Left renal pelvis (tissue), 4 donors: ENCODE data around the gene ARAP1. TPM values are rescaled to one million over a fixed set of nuclear protein-coding genes. Genes with fewer than 3 reads are reported as not detected.

Experiments
- DNase-seq, 4 donors: peaks; one replicate each; pipeline ENCODE4 v3.0.0-alpha.2; 2013; ENCODE audit warnings: low read depth in 4 of 4, low spot score in 3 of 4
- polyA plus RNA-seq, 4 donors: library from polyadenylated mRNA; unstranded; fragments of 120-200 nt; gene quantifications; one replicate each; pipeline ENCODE4 v1.2.1, GENCODE V29; 2013; ENCODE audit not compliant: insufficient read length in 4 of 4

ARAP1 gene
- polyA plus RNA-seq, 4 donors = 68.3 to 108 (median 78.7) TPM

GRCh38 chr11:72780296-72781062 lies 28.3 kb upstream of the ARAP1 start:
- no peak for DNase-seq

- DNase-seq = no peak
These were observed 27.4 kb upstream of the ARAP1 start for GRCh38 chr11:72779495-72780128.

- no peak for DNase-seq
These were observed 26.6 kb upstream of the ARAP1 start for GRCh38 chr11:72778535-72779494.

GRCh38 chr11:72777755-72778278 lies 25.6 kb upstream of the ARAP1 start:
- no peak for DNase-seq

- no peak for DNase-seq
These were observed 24.9 kb upstream of the ARAP1 start for GRCh38 chr11:72776844-72777754.

- no peak for DNase-seq
These were observed 24.1 kb upstream of the ARAP1 start for GRCh38 chr11:72776117-72776843.

- no peak for DNase-seq
These were observed 23.3 kb upstream of the ARAP1 start for GRCh38 chr11:72775288-72776110.

- no peak for DNase-seq
These were observed 22.3 kb upstream of the ARAP1 start for GRCh38 chr11:72774499-72774898.

- DNase-seq = no peak
These were observed 21.5 kb upstream of the ARAP1 start for GRCh38 chr11:72773696-72774095.

- no peak for DNase-seq
These were observed 21.1 kb upstream of the ARAP1 start for GRCh38 chr11:72773291-72773690.

- no peak for DNase-seq
These were observed 19.9 kb upstream of the ARAP1 start for GRCh38 chr11:72772059-72772458.

- no peak for DNase-seq
These were observed 19.3 kb upstream of the ARAP1 start for GRCh38 chr11:72771507-72771906.

- no peak for DNase-seq
These were observed 18.6 kb upstream of the ARAP1 start for GRCh38 chr11:72770799-72771198.

- DNase-seq = no peak
These were observed 17.5 kb upstream of the ARAP1 start for GRCh38 chr11:72769680-72770079.

- no peak for DNase-seq
These were observed 16.4 kb upstream of the ARAP1 start for GRCh38 chr11:72768581-72768980.

- no peak for DNase-seq
These were observed 15.2 kb upstream of the ARAP1 start for GRCh38 chr11:72767203-72768062.

GRCh38 chr11:72766152-72766902 lies 14.1 kb upstream of the ARAP1 start:
- no peak for DNase-seq
